OCI-LY1 (cell line): Measurements from ENCODE around the gene TAS1R1.

Experiments
- H2AFZ ChIP-seq: fragments of 200-600 bp; sonication (generic), shearing (Covaris generic); 2 replicates; pipeline ENCODE4 v1.6.0; 2014; ENCODE audit warnings: antibody characterized with exemption, mild to moderate bottlenecking, low read length
- H3F3A ChIP-seq: fragments of 200-600 bp; sonication (generic), shearing (Covaris generic); 2 replicates; pipeline ENCODE4 v1.6.0; 2014; ENCODE audit warnings: mild to moderate bottlenecking, antibody characterized with exemption, low read length, moderate library complexity; ENCODE audit not compliant: insufficient read depth
- H3K27ac ChIP-seq: fragments of 200-600 bp; sonication (generic); 2 replicates; pipeline ENCODE4 v1.5.1; 2014; ENCODE audit warnings: low read length, mixed run types, mild to moderate bottlenecking, low read depth; ENCODE audit not compliant: poor library complexity, severe bottlenecking
- H3K27me3 ChIP-seq: fragments of 200-600 bp; sonication (generic); 2 replicates; pipeline ENCODE4 v1.6.0; 2014; ENCODE audit warnings: antibody characterized with exemption, mild to moderate bottlenecking, low read length, moderate library complexity; ENCODE audit not compliant: insufficient read depth
- H3K36me3 ChIP-seq: fragments of 200-600 bp; sonication (generic); 2 replicates; pipeline ENCODE4 v1.6.1; 2014; ENCODE audit warnings: mild to moderate bottlenecking, antibody characterized with exemption, low read length, moderate library complexity, mixed read lengths; ENCODE audit not compliant: insufficient read depth
- H3K4me1 ChIP-seq: fragments of 200-600 bp; sonication (generic); 2 replicates; pipeline ENCODE4 v1.5.1; 2014; ENCODE audit warnings: mild to moderate bottlenecking, low read length, moderate library complexity; ENCODE audit not compliant: insufficient read depth, severe bottlenecking
- H3K4me2 ChIP-seq: fragments of 200-600 bp; sonication (generic), shearing (Covaris generic); 2 replicates; pipeline ENCODE4 v1.6.1; 2014; ENCODE audit warnings: low read length
- H3K4me3 ChIP-seq: fragments of 200-600 bp; sonication (generic); 2 replicates; pipeline ENCODE4 v1.5.1; 2014; ENCODE audit warnings: low read length, low read depth, mild to moderate bottlenecking, mixed read lengths; ENCODE audit not compliant: poor library complexity, severe bottlenecking
- H3K79me2 ChIP-seq: fragments of 200-600 bp; shearing (Covaris generic); 2 replicates; pipeline ENCODE4 v1.6.1; 2016; ENCODE audit warnings: mixed run types, low read length, mixed read lengths; ENCODE audit not compliant: insufficient read depth
- H3K9ac ChIP-seq: fragments of 200-600 bp; sonication (generic), shearing (Covaris generic); 2 replicates; pipeline ENCODE4 v1.6.1; 2014; ENCODE audit warnings: mild to moderate bottlenecking, low read length, mixed read lengths
- H3K9me2 ChIP-seq: fragments of 200-600 bp; sonication (generic), shearing (Covaris generic); 2 replicates; pipeline ENCODE4 v1.6.1; 2014; ENCODE audit warnings: low read depth, mild to moderate bottlenecking, low read length, mixed read lengths
- H3K9me3 ChIP-seq: fragments of 200-600 bp; shearing (Covaris generic); 2 replicates; pipeline ENCODE4 v1.6.1; 2014; ENCODE audit warnings: low read length, mixed read lengths
- H4K20me1 ChIP-seq: fragments of 200-600 bp; sonication (generic), shearing (Covaris generic); 2 replicates; pipeline ENCODE4 v1.6.0; 2016; ENCODE audit warnings: mild to moderate bottlenecking, low read length; ENCODE audit not compliant: insufficient read depth
- CTCF ChIP-seq: fragments of 200-600 bp; sonication (generic), shearing (Covaris generic); IDR thresholded peaks from 2 replicates; pipeline ENCODE4 v1.5.1; 2017; ENCODE audit warnings: mild to moderate bottlenecking, antibody characterized with exemption, low read length, moderate library complexity, mixed read lengths
- EZH2 ChIP-seq: fragments of 200-600 bp; sonication (generic), shearing (Covaris generic); IDR thresholded peaks from 2 replicates; pipeline ENCODE4 v1.8.0; 2017; ENCODE audit warnings: borderline replicate concordance, mixed run types, mild to moderate bottlenecking, antibody characterized with exemption, low read length, moderate library complexity, mixed read lengths

Gene TAS1R1

GRCh38 chr1:6587261-6588005, 32.3 kb downstream of the TAS1R1 start:
- peak overlapping the region; percentile 10 for H3K4me3 ChIP-seq
- H3K9me3 ChIP-seq, result no peaks in the 10 kb centered on the region
- peaks cover 70% of the 10 kb centered on the region; the same call in 1 of the 2 replicates for H3K36me3 ChIP-seq
- no peak overlapping the region for H2AFZ ChIP-seq
- H3K79me2 ChIP-seq, result no peaks in the 10 kb centered on the region; the same call in 1 of the 2 replicates
- H4K20me1 ChIP-seq, result no peaks in the 10 kb centered on the region
- peak overlapping the region; percentile 52; the same call in 1 of the 2 replicates for H3K9ac ChIP-seq
- H3K27ac ChIP-seq, result peak overlapping the region; percentile 98
- no peaks in the 10 kb centered on the region for H3F3A ChIP-seq
- H3K9me2 ChIP-seq, result no peaks in the 10 kb centered on the region
- H3K4me2 ChIP-seq, result peak overlapping the region; percentile 45
- TF ChIP-seq CTCF (no peak), EZH2 (no peak)
- H3K4me1 ChIP-seq, result peaks cover 71% of the 10 kb centered on the region
- H3K27me3 ChIP-seq, result no peaks in the 10 kb centered on the region

DNA sequence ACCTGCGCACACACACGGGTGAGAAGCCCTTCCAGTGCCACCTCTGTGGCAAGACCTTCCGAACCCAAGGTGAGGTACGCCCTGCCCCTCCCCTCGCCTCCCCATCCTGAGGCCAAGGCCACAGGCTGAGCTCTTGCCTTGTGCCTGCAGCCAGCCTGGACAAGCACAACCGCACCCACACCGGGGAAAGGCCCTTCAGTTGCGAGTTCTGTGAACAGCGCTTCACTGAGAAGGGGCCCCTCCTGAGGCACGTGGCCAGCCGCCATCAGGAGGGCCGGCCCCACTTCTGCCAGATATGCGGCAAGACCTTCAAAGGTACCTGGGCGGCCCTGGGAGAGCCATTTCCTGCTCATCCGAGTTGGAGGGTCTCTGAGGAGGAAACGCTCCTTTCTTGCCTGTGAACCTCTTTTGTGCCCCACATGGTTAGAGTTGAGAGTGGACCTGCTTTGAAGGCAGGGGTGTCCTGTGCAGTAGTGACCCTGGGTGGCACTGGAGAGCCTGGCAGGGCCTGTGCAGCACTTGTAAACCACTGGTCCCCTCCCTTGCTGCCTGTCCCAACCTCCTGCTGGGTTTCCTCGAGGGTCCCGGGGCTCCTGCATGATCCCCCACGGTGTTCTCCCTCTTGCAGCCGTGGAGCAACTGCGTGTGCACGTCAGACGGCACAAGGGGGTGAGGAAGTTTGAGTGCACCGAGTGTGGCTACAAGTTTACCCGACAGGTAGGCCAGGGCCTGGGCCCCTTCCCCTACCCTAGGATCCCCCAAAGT, 33.2 kb downstream of the TAS1R1 start:
- Histone ChIP-seq H4K20me1 (no peaks in the 10 kb centered on the region), H3K4me1 (peaks cover 64% of the 10 kb centered on the region)
- no peak for TF ChIP-seq EZH2
- no peak for TF ChIP-seq CTCF

DNA sequence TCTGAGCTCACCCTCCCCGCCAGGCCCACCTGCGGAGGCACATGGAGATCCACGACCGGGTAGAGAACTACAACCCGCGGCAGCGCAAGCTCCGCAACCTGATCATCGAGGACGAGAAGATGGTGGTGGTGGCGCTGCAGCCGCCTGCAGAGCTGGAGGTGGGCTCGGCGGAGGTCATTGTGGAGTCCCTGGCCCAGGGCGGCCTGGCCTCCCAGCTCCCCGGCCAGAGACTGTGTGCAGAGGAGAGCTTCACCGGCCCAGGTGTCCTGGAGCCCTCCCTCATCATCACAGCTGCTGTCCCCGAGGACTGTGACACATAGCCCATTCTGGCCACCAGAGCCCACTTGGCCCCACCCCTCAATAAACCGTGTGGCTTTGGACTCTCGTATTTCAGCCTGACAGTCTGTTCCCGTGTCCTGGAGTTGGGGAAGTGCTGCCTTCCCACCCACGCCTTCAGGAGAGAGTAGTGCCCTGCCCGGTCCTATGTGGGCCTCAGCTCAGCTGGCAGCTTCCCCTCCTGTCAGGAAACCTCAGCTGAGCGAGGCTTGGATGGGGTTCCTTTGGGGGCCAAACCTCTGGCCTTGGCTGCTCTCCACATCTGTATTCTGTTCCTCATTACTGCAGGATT, 33.9 kb downstream of the TAS1R1 start:
- no peak overlapping the region for H3K4me3 ChIP-seq
- no peaks in the 10 kb centered on the region for H4K20me1 ChIP-seq
- H3K27me3 ChIP-seq, result no peaks in the 10 kb centered on the region
- no peak for TF ChIP-seq CTCF
- H3K27ac ChIP-seq, result peak overlapping the region; percentile 98
- H3K4me2 ChIP-seq, result no peak overlapping the region
- peaks cover 62% of the 10 kb centered on the region for H3K4me1 ChIP-seq
- H3K9me3 ChIP-seq, result no peaks in the 10 kb centered on the region
- H2AFZ ChIP-seq, result no peak overlapping the region
- no peaks in the 10 kb centered on the region; the same call in 1 of the 2 replicates for H3K79me2 ChIP-seq
- no peaks in the 10 kb centered on the region for H3F3A ChIP-seq
- no peaks in the 10 kb centered on the region for H3K9me2 ChIP-seq
- no peak overlapping the region; the same call in 1 of the 2 replicates for H3K9ac ChIP-seq
- H3K36me3 ChIP-seq, result peaks cover 83% of the 10 kb centered on the region

More for the DNA sequence above, 33.2 kb downstream of the TAS1R1 start:
- H3K9me3 ChIP-seq, result no peaks in the 10 kb centered on the region
- H3K4me3 ChIP-seq, result peak overlapping the region; percentile 10
- H3K9ac ChIP-seq, result peak overlapping the region; percentile 52; the same call in 1 of the 2 replicates
- H3K36me3 ChIP-seq, result peaks cover 76% of the 10 kb centered on the region
- H3K27ac ChIP-seq, result peak overlapping the region; percentile 98
- no peaks in the 10 kb centered on the region for H3F3A ChIP-seq
- peak overlapping the region; percentile 45 for H3K4me2 ChIP-seq
- H2AFZ ChIP-seq, result no peak overlapping the region
- no peaks in the 10 kb centered on the region for H3K9me2 ChIP-seq
- H3K79me2 ChIP-seq, result no peaks in the 10 kb centered on the region; the same call in 1 of the 2 replicates
- H3K27me3 ChIP-seq, result no peaks in the 10 kb centered on the region
